ENCODE data around the gene SOX6. TPM values are rescaled to one million over a fixed set of nuclear protein-coding genes. Genes with fewer than 3 reads are reported as not detected.

SOX6 gene
- total and polyA plus RNA-seq, 8 donors: 5.1 to 23.0 (median 18.7) TPM

DNA sequence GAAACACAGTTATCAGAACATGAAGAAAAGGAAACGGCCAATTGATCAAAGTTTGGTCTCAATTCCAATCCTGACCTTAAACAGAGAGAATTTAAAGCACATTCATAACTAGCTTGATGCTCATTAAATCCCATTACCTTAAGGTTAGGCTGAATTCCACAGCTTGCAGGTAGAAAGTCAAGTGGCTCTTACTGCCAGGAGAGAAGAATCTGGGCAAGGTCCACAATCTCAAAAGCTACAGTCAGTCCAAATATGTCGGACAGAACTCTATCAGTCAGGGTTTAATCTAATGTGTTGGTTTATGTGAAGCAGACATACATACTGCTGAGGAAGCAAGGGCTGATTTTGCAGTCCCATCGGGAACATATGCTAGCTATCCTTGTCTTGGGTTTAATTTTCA lies 348.8 kb downstream of the SOX6 start:
- WGBS, 2 donors: 84 to 93% methylated on average over 3 of the region's 3 CpGs
- Histone ChIP-seq H3K27ac (no peak overlapping the region), H3K4me1 (peaks cover 4 to 7% (median 5%) of the 10 kb centered on the region in 3 donors), H3K36me3 (no peaks in the 10 kb centered on the region), H3K4me3 (no peak overlapping the region), H3K9me3 (no peaks in the 10 kb centered on the region), H3K27me3 (no peaks in the 10 kb centered on the region)
- FAIRE-seq: no peak
- no peak for ATAC-seq
- intact Hi-C loops (cut with DNase I): no loop called here
- DNase-seq: no peak
- TF ChIP-seq, protein P1, sequence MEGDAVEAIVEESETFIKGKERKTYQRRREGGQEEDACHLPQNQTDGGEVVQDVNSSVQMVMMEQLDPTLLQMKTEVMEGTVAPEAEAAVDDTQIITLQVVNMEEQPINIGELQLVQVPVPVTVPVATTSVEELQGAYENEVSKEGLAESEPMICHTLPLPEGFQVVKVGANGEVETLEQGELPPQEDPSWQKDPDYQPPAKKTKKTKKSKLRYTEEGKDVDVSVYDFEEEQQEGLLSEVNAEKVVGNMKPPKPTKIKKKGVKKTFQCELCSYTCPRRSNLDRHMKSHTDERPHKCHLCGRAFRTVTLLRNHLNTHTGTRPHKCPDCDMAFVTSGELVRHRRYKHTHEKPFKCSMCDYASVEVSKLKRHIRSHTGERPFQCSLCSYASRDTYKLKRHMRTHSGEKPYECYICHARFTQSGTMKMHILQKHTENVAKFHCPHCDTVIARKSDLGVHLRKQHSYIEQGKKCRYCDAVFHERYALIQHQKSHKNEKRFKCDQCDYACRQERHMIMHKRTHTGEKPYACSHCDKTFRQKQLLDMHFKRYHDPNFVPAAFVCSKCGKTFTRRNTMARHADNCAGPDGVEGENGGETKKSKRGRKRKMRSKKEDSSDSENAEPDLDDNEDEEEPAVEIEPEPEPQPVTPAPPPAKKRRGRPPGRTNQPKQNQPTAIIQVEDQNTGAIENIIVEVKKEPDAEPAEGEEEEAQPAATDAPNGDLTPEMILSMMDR (IDR thresholded peaks at IDR 0.05): no peak

DNA sequence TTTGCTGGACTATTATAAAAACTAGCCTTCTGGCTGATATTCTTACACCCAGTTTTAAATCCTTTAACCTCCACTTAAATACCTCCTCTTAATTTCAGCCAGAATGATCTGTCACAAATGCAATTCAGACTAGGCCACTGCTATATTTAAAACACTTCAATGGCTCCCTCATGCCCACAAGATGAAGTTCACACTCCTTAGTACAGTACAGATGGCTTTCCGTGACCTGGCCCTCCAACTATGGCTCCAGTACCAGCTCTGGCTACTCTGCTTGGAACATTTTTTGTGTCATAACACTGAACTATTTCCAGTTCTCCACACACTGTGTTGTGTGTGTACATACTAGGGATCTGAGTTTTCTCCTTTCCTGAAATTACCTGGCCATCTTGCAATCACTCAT lies 353.4 kb downstream of the SOX6 start:
- H3K27ac ChIP-seq: no peak overlapping the region
- H3K4me3 ChIP-seq: no peak overlapping the region
- no peak for FAIRE-seq
- intact Hi-C loops (cut with DNase I): no loop called here
- no peaks in the 10 kb centered on the region for H3K36me3 ChIP-seq
- peaks cover 0 to 14% (median 3%) of the 10 kb centered on the region in 3 donors for H3K4me1 ChIP-seq
- DNase-seq: no peak
- ATAC-seq: no peak
- no peaks in the 10 kb centered on the region for H3K27me3 ChIP-seq
- H3K9me3 ChIP-seq: no peaks in the 10 kb centered on the region
- TF ChIP-seq, protein P1 (IDR thresholded peaks at IDR 0.05): no peak
- 97% methylated on average over 1 of the region's 1 CpG for WGBS, 2 donors

DNA sequence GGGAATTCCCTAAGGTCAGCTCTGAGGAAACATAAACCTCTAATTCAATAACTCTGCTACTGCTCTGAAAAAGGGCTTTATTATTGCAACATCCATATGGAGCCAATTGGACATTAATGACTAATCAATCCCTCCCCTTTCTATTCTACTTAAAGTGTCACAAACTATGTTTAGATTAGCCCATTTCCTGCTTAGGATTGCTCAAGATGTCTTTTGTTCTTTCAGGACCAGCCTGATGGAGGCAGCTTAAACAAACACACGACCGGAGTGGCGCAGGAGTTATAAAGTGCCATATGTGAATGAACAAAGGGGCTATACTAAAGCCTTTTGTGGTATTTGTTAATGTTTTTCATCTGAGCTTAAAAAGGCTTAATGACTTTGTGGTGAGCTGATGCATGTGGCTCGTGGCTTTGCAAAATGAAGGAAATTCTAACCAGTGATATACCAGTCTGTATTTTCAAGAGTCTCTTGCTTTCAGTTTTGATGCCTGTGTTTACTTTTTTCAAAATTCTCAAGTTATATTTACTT lies 354.4 kb downstream of the SOX6 start:
- Histone ChIP-seq H3K36me3 (no peaks in the 10 kb centered on the region), H3K27me3 (no peaks in the 10 kb centered on the region), H3K4me1 (peaks cover 0 to 14% (median 3%) of the 10 kb centered on the region in 3 donors), H3K9me3 (no peaks in the 10 kb centered on the region), H3K27ac (peak overlapping the region; percentile 6 to 64 (median 10)), H3K4me3 (no peak overlapping the region)
- DNase-seq (peak in 1 of 6 donors; percentile 37), FAIRE-seq (no peak), ATAC-seq (peak; percentile 70 to 92 (median 86))
- TF ChIP-seq, protein P1 (IDR thresholded peaks at IDR 0.05): no peak
- WGBS, 2 donors: 29 to 39% methylated on average over 4 of the region's 4 CpGs
- intact Hi-C loops (cut with DNase I): no loop called here

DNA sequence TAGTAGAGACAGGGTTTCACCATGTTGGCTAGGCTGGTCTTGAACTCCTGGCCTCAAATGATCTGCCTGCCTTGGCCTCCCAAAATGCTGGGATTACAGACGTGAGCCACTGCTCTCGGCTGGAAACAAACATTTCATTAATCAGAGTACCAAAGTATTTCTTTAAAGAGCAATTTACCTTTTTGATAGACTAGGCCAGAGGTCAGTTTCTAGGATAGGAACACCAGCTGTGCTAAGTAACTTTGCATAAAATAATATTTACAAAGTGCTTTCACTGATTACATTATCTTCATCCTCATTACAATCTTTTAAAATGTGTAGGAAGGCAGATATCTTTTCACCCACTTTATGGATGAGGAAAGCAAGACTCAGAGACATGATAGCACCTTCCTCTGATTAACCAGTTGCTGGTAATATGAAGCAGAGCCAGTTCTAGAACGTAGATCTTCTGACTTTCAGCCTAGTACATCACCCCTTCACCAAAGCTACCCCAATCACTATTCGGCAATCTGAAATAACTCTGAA lies 355.2 kb downstream of the SOX6 start:
- H3K4me1 ChIP-seq: peaks cover 0 to 14% (median 3%) of the 10 kb centered on the region in 3 donors
- no peaks in the 10 kb centered on the region for H3K36me3 ChIP-seq
- intact Hi-C loops (cut with DNase I): no loop called here
- TF ChIP-seq, protein P1 (IDR thresholded peaks at IDR 0.05): no peak
- ATAC-seq: peak in 1 of 4 donors; percentile 33
- H3K4me3 ChIP-seq: no peak overlapping the region
- no peak for DNase-seq
- H3K27ac ChIP-seq: peak overlapping the region in 1 of 4 donors; percentile 64
- WGBS, 2 donors: 53 to 56% methylated on average over 4 of the region's 4 CpGs
- no peaks in the 10 kb centered on the region for H3K9me3 ChIP-seq
- no peak for FAIRE-seq
- H3K27me3 ChIP-seq: no peaks in the 10 kb centered on the region

DNA sequence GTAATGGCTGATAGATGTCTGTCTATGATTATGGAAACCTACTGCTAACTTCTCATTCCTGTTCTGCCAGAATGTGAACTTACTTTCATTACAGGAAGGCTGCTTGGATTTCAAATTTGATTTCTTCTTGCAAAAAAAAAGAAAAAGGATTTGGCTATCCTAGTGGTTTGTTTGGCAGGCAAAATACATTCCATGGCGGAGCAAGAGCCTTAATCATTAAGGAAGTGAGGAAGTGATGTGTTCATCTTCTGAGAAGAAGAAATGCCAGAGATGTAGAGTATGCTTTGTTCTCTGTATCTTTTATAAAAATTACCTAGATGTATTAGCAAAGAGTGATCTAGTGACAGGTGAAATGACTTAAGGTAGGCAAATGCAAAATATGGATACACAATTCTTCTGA lies 356.3 kb downstream of the SOX6 start:
- 85 to 90% methylated on average over 1 of the region's 1 CpG for WGBS, 2 donors
- Histone ChIP-seq H3K27me3 (no peaks in the 10 kb centered on the region), H3K36me3 (no peaks in the 10 kb centered on the region), H3K4me3 (no peak overlapping the region), H3K9me3 (no peaks in the 10 kb centered on the region), H3K27ac (no peak overlapping the region), H3K4me1 (peaks cover 0 to 14% (median 3%) of the 10 kb centered on the region in 3 donors)
- no peak for DNase-seq
- no peak for FAIRE-seq
- intact Hi-C loops (cut with DNase I): no loop called here
- no peak for ATAC-seq
- TF ChIP-seq, protein P1 (IDR thresholded peaks at IDR 0.05): no peak

Measured in pancreas (tissue), 10 donors.